ENCODE measurements around the gene PHAX.
"Not testable (repeated sequence)": the region's sequence is repeated elsewhere in the genome, so short reads cannot be mapped to it uniquely, and the experiment has no call there.

The PHAX gene

DNA sequence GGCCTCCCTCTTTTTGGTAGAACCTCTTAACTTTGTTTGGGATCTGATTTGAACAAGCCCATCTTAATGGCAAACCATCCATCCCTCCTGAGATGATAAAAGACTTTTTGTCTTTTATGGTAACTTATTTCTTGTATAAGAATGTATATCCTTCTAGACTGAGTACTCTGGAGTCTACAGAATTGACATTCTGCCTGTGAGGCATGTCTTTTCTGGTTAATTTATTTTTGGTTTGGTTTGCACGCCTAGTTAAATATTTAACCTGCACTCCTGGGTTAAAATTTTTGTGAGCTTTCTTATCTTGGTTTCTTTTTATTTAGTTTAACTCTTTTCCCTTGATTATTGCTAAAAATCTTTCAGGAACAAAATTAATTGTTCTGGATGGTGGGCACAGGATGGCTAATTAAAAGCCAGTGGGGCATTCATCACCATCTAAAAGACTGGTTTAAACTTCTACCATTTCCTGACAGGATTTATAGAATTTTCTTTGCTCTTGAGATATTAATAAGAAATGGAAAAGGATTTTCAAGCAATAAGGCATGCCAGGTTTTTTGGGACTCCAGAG is 50.3 kb downstream of the PHAX start:
- no peak for DNase-seq (ENCODE audit: extremely low read depth, insufficient read length)
- TF ChIP-seq CTCF (IDR thresholded peaks at IDR 0.05; ENCODE audit: insufficient read depth, low read length, poor library complexity, severe bottlenecking): no peak
- Histone ChIP-seq H3K36me3 (ENCODE audit: control insufficient read depth, insufficient read depth, low read length) (no peaks in the 10 kb centered on the region), H3K4me3 (replicated peaks; ENCODE audit: low read depth, low read length) (no peak overlapping the region), H3K27me3 (replicated peaks; ENCODE audit: control insufficient read depth, insufficient read depth, low read length) (no peaks in the 10 kb centered on the region)

GRCh38 chr5:126656401-126657007 is 55.8 kb downstream of the PHAX start:
- Histone ChIP-seq H3K27me3 (replicated peaks; ENCODE audit: control insufficient read depth, insufficient read depth, low read length) (no peaks in the 10 kb centered on the region), H3K4me3 (replicated peaks; ENCODE audit: low read depth, low read length) (no peak overlapping the region), H3K36me3 (ENCODE audit: control insufficient read depth, insufficient read depth, low read length) (no peaks in the 10 kb centered on the region)
- no peak for DNase-seq (ENCODE audit: extremely low read depth, insufficient read length)
- peak; percentile 84 for TF ChIP-seq CTCF (IDR thresholded peaks at IDR 0.05; ENCODE audit: insufficient read depth, low read length, poor library complexity, severe bottlenecking)

GRCh38 chr5:126658561-126658960 is 57.8 kb downstream of the PHAX start:
- no peaks in the 10 kb centered on the region for H3K27me3 ChIP-seq (replicated peaks; ENCODE audit: control insufficient read depth, insufficient read depth, low read length)
- no peak overlapping the region for H3K4me3 ChIP-seq (replicated peaks; ENCODE audit: low read depth, low read length)
- no peaks in the 10 kb centered on the region for H3K36me3 ChIP-seq (ENCODE audit: control insufficient read depth, insufficient read depth, low read length)
- TF ChIP-seq CTCF (IDR thresholded peaks at IDR 0.05; ENCODE audit: insufficient read depth, low read length, poor library complexity, severe bottlenecking): no peak
- DNase-seq (ENCODE audit: extremely low read depth, insufficient read length): no peak

DNA sequence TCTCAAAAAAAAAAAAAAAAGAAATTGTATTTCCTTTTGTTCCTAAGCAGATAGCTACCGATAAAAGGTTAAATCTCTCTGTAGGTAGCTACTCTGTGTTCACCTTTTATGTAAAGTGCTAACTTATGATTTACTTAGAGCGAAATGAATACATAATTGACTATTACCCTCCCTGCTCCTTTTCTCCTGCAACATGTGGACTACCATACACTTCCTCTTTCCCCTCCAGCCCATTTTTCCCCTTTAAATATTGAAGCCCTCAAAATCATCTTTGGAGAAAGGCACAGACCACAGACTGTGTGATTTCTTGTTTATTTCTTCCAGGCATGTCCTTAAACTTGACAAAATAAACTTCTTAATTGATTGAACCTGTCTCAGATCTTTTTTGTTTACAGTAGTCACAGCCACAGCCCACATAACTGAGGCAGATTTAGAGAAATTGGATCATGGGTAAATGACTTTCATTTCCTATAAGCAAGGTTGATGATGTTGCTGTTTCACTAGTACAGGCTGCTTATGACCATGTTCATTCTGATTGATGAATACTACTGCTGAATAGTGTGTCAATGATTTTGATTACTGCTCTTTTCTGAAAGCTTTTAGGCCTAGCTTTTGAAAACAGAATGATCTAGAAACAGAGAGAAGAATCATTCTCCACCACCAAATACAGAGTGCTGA is 59.2 kb downstream of the PHAX start:
- no peak for TF ChIP-seq CTCF (IDR thresholded peaks at IDR 0.05; ENCODE audit: insufficient read depth, low read length, poor library complexity, severe bottlenecking)
- Histone ChIP-seq H3K27me3 (replicated peaks; ENCODE audit: control insufficient read depth, insufficient read depth, low read length) (no peaks in the 10 kb centered on the region), H3K36me3 (ENCODE audit: control insufficient read depth, insufficient read depth, low read length) (no peaks in the 10 kb centered on the region), H3K4me3 (replicated peaks; ENCODE audit: low read depth, low read length) (no peak overlapping the region)
- DNase-seq (ENCODE audit: extremely low read depth, insufficient read length): no peak

GRCh38 chr5:126664586-126664985 is 63.8 kb downstream of the PHAX start:
- no peak for DNase-seq (ENCODE audit: extremely low read depth, insufficient read length)
- no peak for TF ChIP-seq CTCF (IDR thresholded peaks at IDR 0.05; ENCODE audit: insufficient read depth, low read length, poor library complexity, severe bottlenecking)
- Histone ChIP-seq H3K36me3 (ENCODE audit: control insufficient read depth, insufficient read depth, low read length) (no peaks in the 10 kb centered on the region), H3K27me3 (replicated peaks; ENCODE audit: control insufficient read depth, insufficient read depth, low read length) (no peaks in the 10 kb centered on the region), H3K4me3 (replicated peaks; ENCODE audit: low read depth, low read length) (no peak overlapping the region)

DNA sequence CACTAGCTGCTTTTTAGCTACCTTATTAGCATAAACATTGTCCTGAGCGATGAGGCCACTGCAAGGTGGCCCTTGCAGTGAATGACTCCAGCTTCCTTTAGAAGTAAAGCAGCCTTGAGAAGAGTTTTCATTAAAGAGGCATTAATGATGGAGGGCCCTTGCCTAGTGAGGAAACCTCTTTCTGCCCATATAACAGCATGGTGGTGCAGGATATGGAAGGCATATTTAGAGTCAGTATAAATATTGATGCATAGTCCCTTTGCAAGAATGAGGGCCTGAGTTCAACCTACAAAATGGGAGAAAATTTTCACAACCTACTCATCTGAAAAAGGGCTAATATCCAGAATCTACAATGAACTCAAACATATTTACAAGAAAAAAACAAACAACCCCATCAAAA is 69.4 kb downstream of the PHAX start:
- H3K27me3 ChIP-seq (replicated peaks; ENCODE audit: control insufficient read depth, insufficient read depth, low read length); H3K36me3 ChIP-seq (ENCODE audit: control insufficient read depth, insufficient read depth, low read length); DNase-seq (ENCODE audit: extremely low read depth, insufficient read length); H3K4me3 ChIP-seq (replicated peaks; ENCODE audit: low read depth, low read length): not testable (repeated sequence)

DNA sequence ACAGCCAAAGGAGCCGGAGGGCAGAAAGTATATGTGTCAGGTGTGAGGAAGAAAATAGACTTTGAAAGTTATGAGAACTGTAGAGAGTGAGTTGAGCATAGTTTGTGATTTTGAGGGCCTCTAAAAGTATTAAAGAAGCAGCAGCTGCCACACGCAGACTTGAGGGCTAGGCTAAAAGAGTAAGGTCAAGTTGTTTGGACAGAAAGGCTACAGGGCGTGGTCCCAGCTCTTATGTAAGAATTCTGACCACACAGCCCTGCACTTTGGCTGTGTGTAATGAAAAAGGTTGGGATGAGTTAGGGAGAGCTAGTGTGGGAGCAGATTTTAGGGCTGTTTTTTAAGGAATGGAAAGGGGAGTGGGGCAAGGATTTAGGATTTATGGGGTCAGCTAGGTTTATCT is 70.9 kb downstream of the PHAX start:
- H3K4me3 ChIP-seq (replicated peaks; ENCODE audit: low read depth, low read length); H3K36me3 ChIP-seq (ENCODE audit: control insufficient read depth, insufficient read depth, low read length); DNase-seq (ENCODE audit: extremely low read depth, insufficient read length); H3K27me3 ChIP-seq (replicated peaks; ENCODE audit: control insufficient read depth, insufficient read depth, low read length): not testable (repeated sequence)
